ENCODE measurements around the gene TP53BP2.
"Not testable (repeated sequence)": the region's sequence is repeated elsewhere in the genome, so short reads cannot be mapped to it uniquely, and the experiment has no call there.

TP53BP2 gene

GRCh38 chr1:223820971-223821370, 24.8 kb downstream of the TP53BP2 start:
- no peak for TF ChIP-seq EZH2phosphoT487 (IDR thresholded peaks at IDR 0.05; ENCODE audit: low read depth)
- TF ChIP-seq CTCF (IDR thresholded peaks at IDR 0.05; ENCODE audit: low read depth, low read length): no peak
- H3K79me2 ChIP-seq (ENCODE audit: low read length): peaks cover 87% of the 10 kb centered on the region
- no peak overlapping the region for H3K4me3 ChIP-seq (ENCODE audit: low read length)
- H3K36me3 ChIP-seq (replicated peaks; ENCODE audit: low read depth, low read length): peaks cover 30% of the 10 kb centered on the region
- peaks cover 68% of the 10 kb centered on the region for H4K20me1 ChIP-seq (ENCODE audit: insufficient read depth, low read length)
- no peak overlapping the region for H3K27ac ChIP-seq (ENCODE audit: low read length)
- no peak overlapping the region for H2AFZ ChIP-seq (ENCODE audit: low read depth, low read length)
- H3K4me2 ChIP-seq (ENCODE audit: low read length): no peak overlapping the region
- no peaks in the 10 kb centered on the region for H3K9me3 ChIP-seq (ENCODE audit: insufficient read depth, low read length)
- no peaks in the 10 kb centered on the region for H3K27me3 ChIP-seq (ENCODE audit: low read depth, low read length)
- H3K4me1 ChIP-seq (ENCODE audit: low read length): peaks cover 38% of the 10 kb centered on the region
- no peak overlapping the region for H3K9ac ChIP-seq (ENCODE audit: low read length)

GRCh38 chr1:223820515-223820858, 25.3 kb downstream of the TP53BP2 start:
- H3K9me3 ChIP-seq (ENCODE audit: insufficient read depth, low read length): no peaks in the 10 kb centered on the region
- H4K20me1 ChIP-seq (ENCODE audit: insufficient read depth, low read length): peaks cover 68% of the 10 kb centered on the region
- no peak overlapping the region for H3K9ac ChIP-seq (ENCODE audit: low read length)
- H3K4me1 ChIP-seq (ENCODE audit: low read length): peaks cover 33% of the 10 kb centered on the region
- peaks cover 87% of the 10 kb centered on the region for H3K79me2 ChIP-seq (ENCODE audit: low read length)
- no peak overlapping the region for H2AFZ ChIP-seq (ENCODE audit: low read depth, low read length)
- TF ChIP-seq EZH2phosphoT487 (IDR thresholded peaks at IDR 0.05; ENCODE audit: low read depth): no peak
- no peak for TF ChIP-seq CTCF (IDR thresholded peaks at IDR 0.05; ENCODE audit: low read depth, low read length)
- H3K4me2 ChIP-seq (ENCODE audit: low read length): no peak overlapping the region
- H3K27me3 ChIP-seq (ENCODE audit: low read depth, low read length): no peaks in the 10 kb centered on the region
- H3K27ac ChIP-seq (ENCODE audit: low read length): no peak overlapping the region
- no peak overlapping the region for H3K4me3 ChIP-seq (ENCODE audit: low read length)
- H3K36me3 ChIP-seq (replicated peaks; ENCODE audit: low read depth, low read length): peaks cover 34% of the 10 kb centered on the region

- H2AFZ ChIP-seq (ENCODE audit: low read depth, low read length): no peak overlapping the region
- H4K20me1 ChIP-seq (ENCODE audit: insufficient read depth, low read length): peaks cover 68% of the 10 kb centered on the region
- H3K27me3 ChIP-seq (ENCODE audit: low read depth, low read length): no peaks in the 10 kb centered on the region
- H3K9ac ChIP-seq (ENCODE audit: low read length): no peak overlapping the region
- peaks cover 27% of the 10 kb centered on the region for H3K4me1 ChIP-seq (ENCODE audit: low read length)
- H3K79me2 ChIP-seq (ENCODE audit: low read length): peaks cover 87% of the 10 kb centered on the region
- H3K4me3 ChIP-seq (ENCODE audit: low read length): no peak overlapping the region
- H3K4me2 ChIP-seq (ENCODE audit: low read length): no peak overlapping the region
- no peak overlapping the region for H3K27ac ChIP-seq (ENCODE audit: low read length)
- no peaks in the 10 kb centered on the region for H3K9me3 ChIP-seq (ENCODE audit: insufficient read depth, low read length)
- peaks cover 34% of the 10 kb centered on the region for H3K36me3 ChIP-seq (replicated peaks; ENCODE audit: low read depth, low read length)
- TF ChIP-seq CTCF (IDR thresholded peaks at IDR 0.05; ENCODE audit: low read depth, low read length) (no peak), EZH2phosphoT487 (IDR thresholded peaks at IDR 0.05; ENCODE audit: low read depth) (no peak)
Observed at GRCh38 chr1:223819730-223820514, 25.8 kb downstream of the TP53BP2 start.

- not testable (repeated sequence) for H3K9ac ChIP-seq (ENCODE audit: low read length); H3K27ac ChIP-seq (ENCODE audit: low read length); H3K4me2 ChIP-seq (ENCODE audit: low read length); H3K27me3 ChIP-seq (ENCODE audit: low read depth, low read length); H2AFZ ChIP-seq (ENCODE audit: low read depth, low read length); H3K4me3 ChIP-seq (ENCODE audit: low read length); H3K9me3 ChIP-seq (ENCODE audit: insufficient read depth, low read length); H3K4me1 ChIP-seq (ENCODE audit: low read length)
- H4K20me1 ChIP-seq (ENCODE audit: insufficient read depth, low read length): peaks cover 46% of the 10 kb centered on the region
- H3K79me2 ChIP-seq (ENCODE audit: low read length): peaks cover 75% of the 10 kb centered on the region
- H3K36me3 ChIP-seq (replicated peaks; ENCODE audit: low read depth, low read length): peaks cover 47% of the 10 kb centered on the region
Observed at GRCh38 chr1:223817265-223817664, 28.5 kb downstream of the TP53BP2 start.

Data from OCI-LY3 (cell line).